GM19438 (cell line): ENCODE measurements around the gene RBL1.
"Not testable (repeated sequence)": the region's sequence is repeated elsewhere in the genome, so short reads cannot be mapped to it uniquely, and the experiment has no call there.

Experiments used
- ATAC-seq: cut with Tn5 transposase; IDR thresholded peaks from one replicate; pipeline ENCODE4 v1.9.1; 2021; ENCODE audit warnings: low read depth; ENCODE audit not compliant: unreplicated experiment

RBL1 gene, protein sequence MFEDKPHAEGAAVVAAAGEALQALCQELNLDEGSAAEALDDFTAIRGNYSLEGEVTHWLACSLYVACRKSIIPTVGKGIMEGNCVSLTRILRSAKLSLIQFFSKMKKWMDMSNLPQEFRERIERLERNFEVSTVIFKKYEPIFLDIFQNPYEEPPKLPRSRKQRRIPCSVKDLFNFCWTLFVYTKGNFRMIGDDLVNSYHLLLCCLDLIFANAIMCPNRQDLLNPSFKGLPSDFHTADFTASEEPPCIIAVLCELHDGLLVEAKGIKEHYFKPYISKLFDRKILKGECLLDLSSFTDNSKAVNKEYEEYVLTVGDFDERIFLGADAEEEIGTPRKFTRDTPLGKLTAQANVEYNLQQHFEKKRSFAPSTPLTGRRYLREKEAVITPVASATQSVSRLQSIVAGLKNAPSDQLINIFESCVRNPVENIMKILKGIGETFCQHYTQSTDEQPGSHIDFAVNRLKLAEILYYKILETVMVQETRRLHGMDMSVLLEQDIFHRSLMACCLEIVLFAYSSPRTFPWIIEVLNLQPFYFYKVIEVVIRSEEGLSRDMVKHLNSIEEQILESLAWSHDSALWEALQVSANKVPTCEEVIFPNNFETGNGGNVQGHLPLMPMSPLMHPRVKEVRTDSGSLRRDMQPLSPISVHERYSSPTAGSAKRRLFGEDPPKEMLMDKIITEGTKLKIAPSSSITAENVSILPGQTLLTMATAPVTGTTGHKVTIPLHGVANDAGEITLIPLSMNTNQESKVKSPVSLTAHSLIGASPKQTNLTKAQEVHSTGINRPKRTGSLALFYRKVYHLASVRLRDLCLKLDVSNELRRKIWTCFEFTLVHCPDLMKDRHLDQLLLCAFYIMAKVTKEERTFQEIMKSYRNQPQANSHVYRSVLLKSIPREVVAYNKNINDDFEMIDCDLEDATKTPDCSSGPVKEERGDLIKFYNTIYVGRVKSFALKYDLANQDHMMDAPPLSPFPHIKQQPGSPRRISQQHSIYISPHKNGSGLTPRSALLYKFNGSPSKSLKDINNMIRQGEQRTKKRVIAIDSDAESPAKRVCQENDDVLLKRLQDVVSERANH

GRCh38 chr20:37095599-37096414 lies at the start of gene RBL1:
TSS of gene RBL1 (minus strand) at chr20:37095997. CDS start at chr20:37095928, 69 bp downstream.
- peak; percentile 67 for ATAC-seq

- no peak for ATAC-seq
Observed at GRCh38 chr20:37144856-37145404, 49.1 kb upstream of the RBL1 start.

- no peak for ATAC-seq
Observed at GRCh38 chr20:37142708-37143107, 46.9 kb upstream of the RBL1 start.

GRCh38 chr20:37137547-37137946 lies 41.8 kb upstream of the RBL1 start:
- ATAC-seq, result no peak

GRCh38 chr20:37133952-37134351 lies 38.2 kb upstream of the RBL1 start:
- ATAC-seq, result no peak

DNA sequence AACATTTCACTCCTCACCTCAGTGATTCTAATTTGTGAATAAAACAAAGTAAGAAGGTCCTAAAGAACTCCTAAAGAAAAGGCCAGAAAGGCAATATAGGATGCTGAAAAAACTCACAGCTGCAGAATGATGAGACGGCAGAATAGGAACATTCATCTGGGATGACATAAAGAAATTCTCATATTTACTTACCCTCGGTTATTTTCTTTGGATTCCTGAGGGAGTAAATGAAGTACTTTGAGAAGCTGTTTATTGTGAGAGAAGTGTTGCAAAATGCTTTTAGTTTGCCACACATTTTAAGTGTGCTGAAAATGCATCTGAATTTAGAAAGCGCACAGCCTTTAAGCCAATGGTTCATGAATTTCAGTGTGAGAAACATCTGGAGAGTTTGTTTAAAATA lies 35.7 kb upstream of the RBL1 start:
- ATAC-seq, result no peak

GRCh38 chr20:37128803-37129202 lies 33.0 kb upstream of the RBL1 start:
- no peak for ATAC-seq

- not testable (repeated sequence) for ATAC-seq
Observed at GRCh38 chr20:37126290-37126689, 30.5 kb upstream of the RBL1 start.

GRCh38 chr20:37123441-37123840 lies 27.6 kb upstream of the RBL1 start:
- ATAC-seq, result no peak

DNA sequence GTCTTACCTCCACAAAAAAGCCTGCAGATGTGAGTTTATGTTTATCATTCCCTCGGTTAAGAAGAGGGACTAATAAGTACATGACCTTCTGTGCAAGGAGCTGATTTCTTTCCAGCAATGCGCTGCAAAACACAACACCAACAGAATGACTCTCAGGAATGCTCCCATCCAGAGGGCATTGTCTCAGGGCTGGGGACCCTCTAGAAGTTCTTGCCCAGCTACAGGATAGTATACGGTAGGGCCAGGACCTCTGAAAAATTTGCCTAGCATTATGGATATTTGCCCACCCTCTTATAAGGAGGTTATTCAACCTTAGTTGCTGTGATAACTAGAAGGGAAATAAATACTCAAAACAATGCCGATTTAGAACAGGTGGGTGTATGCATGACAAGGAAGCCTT lies 24.7 kb upstream of the RBL1 start:
- no peak for ATAC-seq

DNA sequence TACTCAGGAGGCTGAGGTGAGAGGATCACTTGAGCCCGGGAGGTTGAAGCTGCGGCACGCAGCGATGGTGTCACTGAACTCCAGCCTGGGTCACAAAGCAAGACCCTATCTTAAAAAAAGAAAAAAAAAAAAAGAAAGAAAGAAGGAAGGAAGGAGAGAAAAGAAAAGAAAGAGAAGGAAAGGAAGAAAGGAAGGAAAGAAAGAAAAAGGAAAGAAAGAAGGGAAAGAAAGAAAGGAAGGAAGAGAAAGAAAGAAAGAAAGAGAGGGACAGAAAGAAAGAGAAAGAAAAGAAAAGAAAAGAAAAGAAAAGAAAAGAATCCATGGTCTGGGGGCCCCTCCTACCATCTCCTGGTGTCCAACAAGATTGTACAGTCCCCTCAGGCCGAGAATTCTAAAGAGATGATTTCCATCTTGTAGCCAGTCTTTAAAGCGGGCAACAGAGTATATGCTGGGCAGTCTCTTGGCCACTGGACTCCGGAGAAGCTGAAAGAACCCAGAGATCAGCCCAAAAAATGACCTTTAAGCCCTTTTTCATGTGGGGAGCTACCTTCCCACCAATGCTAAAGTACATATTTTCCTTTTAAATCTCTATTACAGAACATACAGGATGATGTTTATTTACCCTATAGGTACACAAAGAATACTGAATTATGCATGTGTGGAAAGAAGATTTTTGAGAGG lies 23.7 kb upstream of the RBL1 start:
- no peak for ATAC-seq

- no peak for ATAC-seq
Observed at GRCh38 chr20:37114012-37114411, 18.2 kb upstream of the RBL1 start.

DNA sequence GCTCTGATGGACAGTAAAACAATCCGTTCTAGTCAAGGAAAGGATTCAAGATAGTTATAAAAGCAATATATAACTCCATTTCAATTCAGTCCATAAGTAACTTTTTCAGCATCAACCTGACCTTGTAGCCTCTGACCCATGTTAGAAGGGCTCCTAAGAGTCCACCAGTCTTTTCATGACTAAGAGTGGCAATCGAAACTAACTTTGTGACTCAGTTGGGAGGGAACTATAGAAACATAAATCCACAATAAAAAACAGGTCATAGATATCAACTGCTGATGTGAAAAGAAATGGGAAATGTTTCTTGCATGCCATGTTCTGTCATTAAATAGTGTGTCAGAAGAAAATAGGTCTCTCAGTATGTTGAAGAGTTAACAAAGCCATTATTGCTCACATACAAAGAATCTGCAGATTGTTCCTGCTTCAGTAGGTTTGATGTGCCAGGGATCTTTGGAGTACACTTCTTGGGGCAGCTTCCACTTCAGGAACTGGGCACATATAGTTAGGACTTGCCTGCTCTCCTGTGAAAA lies 16.2 kb upstream of the RBL1 start:
- ATAC-seq, result no peak

DNA sequence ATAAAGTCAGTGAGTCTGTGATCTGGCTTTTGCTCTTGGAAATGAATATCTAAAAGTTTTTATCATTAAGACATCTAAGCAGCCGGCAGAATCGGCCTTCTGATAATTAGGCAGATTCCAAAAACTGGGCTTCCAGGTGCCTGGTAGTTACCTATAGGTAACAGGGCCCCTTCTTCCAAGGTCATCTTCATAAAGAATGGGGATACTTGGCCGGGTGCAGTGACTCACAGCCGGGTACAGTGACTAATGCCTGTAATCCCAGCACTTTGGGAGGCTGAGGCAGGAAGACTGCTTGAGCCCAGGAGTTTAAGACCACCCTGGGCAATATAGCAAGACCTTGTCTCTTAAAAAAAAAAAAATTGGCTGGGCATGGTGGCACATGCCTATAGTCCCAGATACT lies 12.9 kb upstream of the RBL1 start:
- no peak for ATAC-seq

DNA sequence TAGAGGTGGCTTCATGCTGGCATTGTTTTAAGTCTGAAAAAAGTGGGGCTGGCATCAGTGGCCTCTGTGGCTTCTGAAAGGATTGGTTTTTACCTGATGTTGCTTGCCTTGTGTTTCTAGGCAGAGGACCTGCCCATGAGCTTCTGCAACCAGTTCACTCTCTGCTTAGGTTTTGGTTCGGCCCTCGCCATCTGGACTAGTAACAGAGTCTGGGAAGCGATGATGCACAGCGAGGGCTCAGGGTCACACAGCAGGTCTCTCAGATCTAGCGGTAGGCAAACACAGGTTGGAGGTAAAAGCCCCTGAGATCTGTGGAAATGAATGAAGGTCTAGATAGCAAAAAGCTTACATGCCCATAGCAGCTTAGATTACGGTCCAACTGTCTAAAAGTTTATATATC lies 6.8 kb upstream of the RBL1 start:
- ATAC-seq, result no peak

DNA sequence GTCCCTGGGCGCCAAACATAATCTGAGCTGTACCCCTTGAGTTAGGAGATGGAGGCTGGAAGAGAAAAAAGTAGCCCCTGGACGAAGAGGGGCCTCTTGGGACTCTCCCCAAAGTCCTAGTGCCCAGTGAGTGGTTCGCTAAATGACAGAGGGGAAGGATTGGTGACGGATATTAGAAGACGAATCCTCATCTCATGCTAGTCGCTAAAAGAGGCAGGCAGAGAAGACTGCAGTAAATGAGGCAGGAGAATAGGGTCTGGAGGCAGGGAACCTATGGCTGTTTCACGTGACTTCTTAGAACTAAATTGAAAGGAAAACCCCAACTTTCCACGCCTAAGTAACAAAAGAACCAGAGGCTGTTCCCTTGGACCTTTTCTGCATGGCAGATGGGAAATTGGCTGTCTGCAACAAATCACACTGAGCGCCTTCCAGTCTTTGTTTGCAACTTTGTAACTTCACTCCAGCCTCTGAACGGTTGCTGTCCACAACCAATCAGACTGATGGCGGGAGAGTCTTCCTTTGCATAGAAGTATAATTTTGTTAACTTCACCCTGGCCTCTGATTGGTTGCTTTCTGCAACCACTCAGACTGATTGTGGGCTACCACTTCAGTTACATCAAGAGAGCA lies 731 bp upstream of the RBL1 start:
- ATAC-seq, result peak; percentile 13

DNA sequence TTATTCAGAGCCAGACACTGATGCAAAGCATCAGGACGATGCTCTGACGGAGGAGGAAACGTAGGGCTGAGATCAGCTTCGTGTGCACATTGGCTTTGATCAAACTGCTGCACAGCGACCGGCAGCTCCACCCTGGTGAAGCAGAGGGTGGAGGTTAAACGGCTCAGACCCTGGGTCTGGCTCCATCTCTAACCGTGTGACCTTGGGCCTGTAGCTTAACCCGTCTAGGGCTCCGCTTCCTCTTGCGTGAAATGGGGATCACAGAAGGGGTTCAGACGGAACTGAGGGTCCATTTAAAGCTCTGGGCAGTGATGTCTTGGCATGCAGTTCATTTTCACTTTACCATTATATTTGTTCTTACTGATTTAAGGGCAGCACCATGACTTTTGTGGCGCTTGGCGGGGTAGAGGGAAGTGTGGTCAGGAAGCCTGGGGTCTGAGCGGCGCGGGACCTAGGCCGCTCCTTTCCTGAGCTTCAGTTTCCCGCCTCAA lies 644 bp downstream of the RBL1 start:
- ATAC-seq, result peak; percentile 26

DNA sequence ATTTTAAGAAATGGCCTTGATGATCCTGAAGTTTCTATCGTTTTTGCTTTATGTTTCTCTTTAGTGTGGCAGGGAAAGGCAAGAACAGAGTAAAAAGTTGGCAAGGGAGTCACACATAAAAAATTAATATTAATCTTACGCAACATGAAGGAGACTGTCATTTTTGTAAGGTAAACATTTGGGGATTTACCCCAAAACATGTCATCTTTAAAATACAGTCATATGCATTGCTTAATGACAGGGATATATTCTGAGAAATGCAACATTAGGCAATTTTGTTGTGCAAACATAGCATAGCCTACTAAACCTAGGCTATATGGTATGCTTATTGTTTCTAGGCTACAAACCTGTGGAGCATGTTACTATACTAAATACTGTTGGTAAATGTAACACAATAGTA lies 5.4 kb downstream of the RBL1 start:
- no peak for ATAC-seq
